Activated CD8-positive, alpha-beta memory T cell treated with anti-CD3 and anti-CD28 coated beads, Interleukin-2, amount 50 U/mL, for 1 hour (primary cell): ENCODE results near the gene CLSTN1.

ENCODE experiments used
- DNase-seq: peaks from one replicate; pipeline ENCODE4 v3.0.0-alpha.2; 2020; ENCODE audit errors: extremely low read depth

CLSTN1 gene

GRCh38 chr1:9850442-9851162 lies 26.8 kb upstream of the CLSTN1 start:
- no peak for DNase-seq

- no peak for DNase-seq
Measured at GRCh38 chr1:9849691-9850441, 26.1 kb upstream of the CLSTN1 start.

- no peak for DNase-seq
Measured at GRCh38 chr1:9848022-9848421, 24.3 kb upstream of the CLSTN1 start.

- no peak for DNase-seq
Measured at GRCh38 chr1:9847269-9847668, 23.5 kb upstream of the CLSTN1 start.

GRCh38 chr1:9846611-9847171 lies 22.9 kb upstream of the CLSTN1 start:
- DNase-seq = no peak

- DNase-seq = no peak
Measured at GRCh38 chr1:9845914-9846313, 22.1 kb upstream of the CLSTN1 start.

DNA sequence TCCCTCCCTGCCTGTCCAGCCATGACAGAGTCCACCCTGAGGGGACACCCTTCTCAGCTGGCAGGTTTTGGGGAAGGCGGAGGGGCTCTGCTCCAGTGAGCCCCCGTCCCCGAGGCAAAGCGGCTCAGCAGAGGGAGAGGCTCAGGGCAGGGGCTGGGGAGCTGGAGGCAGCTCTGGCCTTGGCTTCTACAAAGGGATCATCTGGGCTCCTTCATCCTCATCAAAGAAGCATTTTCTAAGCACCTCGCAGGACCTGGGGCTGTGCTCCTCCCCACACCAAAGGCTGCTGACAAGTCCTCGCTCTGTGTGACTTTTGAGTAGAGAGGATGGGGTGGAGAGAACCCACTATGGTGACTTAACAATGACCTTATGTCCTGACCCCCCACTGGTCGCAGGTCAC lies 21.0 kb upstream of the CLSTN1 start:
- no peak for DNase-seq

DNA sequence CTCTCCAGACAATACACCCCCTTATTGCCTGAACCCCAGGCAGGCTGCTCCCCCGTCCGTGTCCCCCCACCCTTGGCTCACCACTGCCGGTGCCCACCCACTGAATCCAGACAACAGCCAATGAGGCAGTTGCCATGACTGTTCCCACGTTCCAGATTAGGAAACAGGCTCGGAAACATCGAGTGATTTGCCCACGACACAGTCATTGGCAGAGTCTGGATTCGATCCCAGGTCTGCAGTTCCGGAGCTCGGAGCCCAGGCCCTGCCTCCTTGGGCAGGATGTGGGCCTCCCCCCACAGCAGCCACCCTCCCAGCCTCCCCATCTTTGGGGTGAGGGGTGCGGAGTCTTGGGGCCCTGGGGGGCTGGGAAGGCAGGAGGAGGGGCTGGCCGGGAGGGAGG lies 20.3 kb upstream of the CLSTN1 start:
- no peak for DNase-seq

- DNase-seq = no peak
Measured at GRCh38 chr1:9843576-9843945, 19.8 kb upstream of the CLSTN1 start.

DNA sequence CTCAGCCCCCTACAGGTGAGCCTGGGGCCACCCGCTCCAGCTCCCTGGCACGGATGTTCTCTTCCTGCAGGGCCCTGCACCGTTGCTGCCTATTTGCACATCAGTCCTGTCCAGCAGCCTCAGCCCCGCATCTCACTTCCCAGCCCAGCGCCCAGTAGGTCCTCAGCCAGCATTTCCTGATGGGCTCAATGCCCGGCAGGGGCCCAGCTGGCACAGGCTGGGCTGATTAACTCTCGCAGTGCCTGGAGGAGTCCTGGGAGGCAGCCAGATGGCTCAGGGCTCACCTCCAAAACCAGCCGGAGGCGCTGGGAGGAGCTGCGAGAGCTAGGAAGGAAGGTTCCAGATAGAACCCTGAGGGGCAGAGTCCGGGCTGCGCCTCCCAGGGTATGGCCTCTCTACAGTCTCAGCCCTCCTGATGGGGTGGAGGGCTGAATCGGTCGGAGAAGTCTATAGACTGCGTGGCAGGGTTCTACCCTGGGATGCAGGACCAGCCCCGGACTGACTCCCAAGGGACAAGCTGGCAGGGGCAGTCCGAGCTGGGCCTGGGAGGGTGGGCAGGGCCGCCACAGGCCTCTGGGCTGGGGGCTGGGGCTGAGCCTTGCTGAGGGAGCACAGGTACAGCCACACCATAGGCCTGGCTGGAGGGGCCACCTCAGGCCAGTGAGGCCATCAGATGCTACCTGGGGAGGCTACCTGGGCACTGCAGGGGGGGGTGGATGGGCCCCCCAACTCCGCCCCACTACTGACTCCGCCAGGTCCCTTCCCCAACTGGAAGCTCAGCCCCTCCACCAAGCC lies 19.2 kb upstream of the CLSTN1 start:
- no peak for DNase-seq

DNA sequence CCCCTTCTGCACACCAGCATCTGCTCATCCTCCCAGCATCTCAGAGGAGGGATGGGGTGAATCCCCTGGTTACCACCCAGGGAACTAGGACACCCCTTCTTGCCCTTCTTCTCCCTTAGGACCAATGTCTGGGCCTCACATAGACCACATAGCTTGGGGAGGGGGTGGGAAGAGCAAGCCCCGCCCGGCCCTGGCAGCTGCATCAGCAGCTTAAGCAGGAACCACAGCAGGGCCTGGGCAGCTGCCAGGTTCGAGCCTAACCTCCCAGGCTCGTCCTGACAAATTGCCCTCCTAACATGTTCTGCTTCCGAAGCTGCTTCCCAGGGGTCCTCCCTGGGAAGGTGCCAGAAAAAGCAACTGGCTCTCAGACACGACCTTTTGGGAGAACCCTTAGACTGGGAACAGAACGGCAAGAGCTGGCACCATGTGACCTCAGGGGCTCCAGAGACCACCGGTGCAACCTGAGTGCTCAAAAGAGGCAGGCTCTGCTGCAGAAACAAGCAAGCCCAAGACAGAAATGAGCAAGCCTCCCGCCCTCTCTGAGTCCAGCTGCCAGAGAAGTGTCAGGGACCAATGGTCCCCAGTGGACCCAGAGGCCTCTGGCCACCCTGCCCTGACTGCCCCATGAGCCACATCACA lies 18.4 kb upstream of the CLSTN1 start:
- DNase-seq = no peak

GRCh38 chr1:9841460-9841859 lies 17.7 kb upstream of the CLSTN1 start:
- no peak for DNase-seq

- DNase-seq = no peak
Measured at GRCh38 chr1:9840176-9840575, 16.4 kb upstream of the CLSTN1 start.

GRCh38 chr1:9838946-9839345 lies 15.2 kb upstream of the CLSTN1 start:
- DNase-seq = no peak

DNA sequence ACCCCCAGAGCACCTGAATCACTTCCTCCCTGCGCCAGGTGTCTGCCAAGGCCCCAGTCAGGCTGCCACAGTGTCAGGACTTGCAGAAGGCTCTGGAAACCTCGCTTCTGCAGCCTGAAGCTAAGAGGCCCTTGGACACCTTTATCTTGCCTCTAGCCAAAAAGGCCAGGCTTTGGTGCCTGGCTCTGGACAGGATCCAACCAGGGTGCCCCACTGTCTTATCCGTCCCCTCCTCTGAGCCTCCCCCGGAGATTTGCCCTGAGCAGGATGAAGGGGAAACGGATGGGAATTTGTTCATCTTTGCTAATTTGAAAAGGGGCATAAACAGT lies 12.8 kb upstream of the CLSTN1 start:
- no peak for DNase-seq

- DNase-seq = no peak
Measured at GRCh38 chr1:9835758-9836631, 12.2 kb upstream of the CLSTN1 start.

GRCh38 chr1:9835404-9835757 lies 11.6 kb upstream of the CLSTN1 start:
- DNase-seq = no peak

DNA sequence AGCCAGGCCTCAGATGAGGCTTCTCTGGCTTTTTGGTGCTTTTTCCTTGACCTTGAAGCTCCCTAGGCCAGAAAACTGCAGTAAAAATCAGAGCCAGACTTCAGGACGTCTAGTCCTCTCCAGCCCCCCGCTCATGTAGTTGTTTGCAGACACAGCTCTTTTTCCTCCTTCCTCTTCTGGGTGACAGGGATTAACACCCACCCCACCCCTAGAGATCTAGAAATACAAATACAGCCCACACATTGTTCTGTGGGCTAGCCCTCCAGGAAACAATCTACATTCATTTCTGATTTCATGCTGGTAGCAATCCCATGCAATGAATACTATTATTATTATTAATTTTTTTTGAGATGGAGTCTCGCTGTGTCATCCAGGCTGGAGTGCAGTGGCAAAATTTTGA lies 9.9 kb upstream of the CLSTN1 start:
- no peak for DNase-seq

DNA sequence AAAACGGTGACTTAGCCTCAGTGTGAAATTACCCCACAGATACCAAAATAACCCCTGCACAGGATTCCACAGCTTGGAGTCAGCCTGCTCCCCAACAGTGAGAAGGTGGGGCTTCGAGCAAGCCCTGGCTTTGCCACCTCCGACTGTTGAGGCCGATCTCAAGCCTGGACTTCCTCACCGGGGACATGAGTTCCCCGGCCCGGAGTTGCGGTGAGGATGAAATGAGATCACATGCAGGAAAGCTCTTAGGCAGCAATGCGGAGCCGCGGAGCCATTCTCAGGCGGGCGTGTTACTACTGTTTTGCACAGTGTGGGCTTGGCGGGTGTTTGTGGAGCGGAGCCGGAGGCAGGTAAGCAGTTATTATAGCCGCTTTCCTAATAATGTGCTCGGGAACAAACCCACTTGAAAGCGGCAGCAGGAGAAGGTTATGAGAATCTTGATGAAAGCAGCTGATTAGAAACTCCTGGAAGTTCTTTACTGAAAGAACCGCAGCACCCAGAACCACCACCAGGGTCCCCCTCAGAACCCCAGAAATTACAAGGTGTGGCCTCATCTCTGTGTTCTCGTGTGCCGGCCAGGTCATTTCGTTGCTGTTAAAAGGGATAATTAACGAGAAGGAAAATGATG lies 3.9 kb upstream of the CLSTN1 start:
- no peak for DNase-seq

DNA sequence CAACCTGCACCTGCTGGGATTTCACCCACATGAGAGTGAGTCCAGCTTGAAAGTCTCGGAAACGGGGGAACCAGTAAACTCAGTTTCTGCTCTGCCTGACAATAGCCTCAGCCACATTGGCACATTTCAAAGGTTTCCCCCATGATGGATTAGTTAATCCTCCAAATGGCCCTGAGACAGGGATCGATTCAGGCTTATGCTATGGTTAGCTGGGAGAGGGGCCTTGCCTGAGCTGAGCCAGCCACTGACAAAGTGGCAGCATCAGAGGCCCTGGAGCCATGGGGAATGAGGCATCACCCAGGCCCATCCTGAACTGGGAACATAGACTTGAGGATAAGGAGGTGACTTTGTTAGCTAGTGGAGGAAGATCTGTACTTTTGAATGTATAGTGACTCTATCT lies 2.9 kb upstream of the CLSTN1 start:
- no peak for DNase-seq

- no peak for DNase-seq
Measured at GRCh38 chr1:9826087-9826486, 2.3 kb upstream of the CLSTN1 start.
